DOHH2 (cell line): ENCODE results near the gene BIRC3.

ENCODE experiments used
- H3F3A ChIP-seq: fragments of 200-600 bp; sonication (generic), shearing (Covaris generic); 2 replicates; pipeline ENCODE4 v1.6.0; 2016; ENCODE audit warnings: antibody characterized with exemption, mild to moderate bottlenecking; ENCODE audit not compliant: control insufficient read depth, insufficient read depth
- H3K27ac ChIP-seq: fragments of 200-600 bp; sonication (generic); 2 replicates; pipeline ENCODE4 v1.5.1; 2014; ENCODE audit warnings: low read depth, mild to moderate bottlenecking, low read length, moderate library complexity
- H3K27me3 ChIP-seq: fragments of 200-600 bp; sonication (generic); 2 replicates; pipeline ENCODE4 v1.6.1; 2014; ENCODE audit warnings: mild to moderate bottlenecking, low read length, mixed read lengths; ENCODE audit not compliant: control insufficient read depth
- H3K36me3 ChIP-seq: fragments of 200-600 bp; sonication (generic); 2 replicates; pipeline ENCODE4 v1.6.1; 2014; ENCODE audit warnings: mild to moderate bottlenecking, low read length, moderate library complexity, mixed read lengths; ENCODE audit not compliant: control insufficient read depth
- H3K4me1 ChIP-seq: fragments of 200-600 bp; sonication (generic); 2 replicates; pipeline ENCODE4 v1.6.1; 2014; ENCODE audit warnings: mild to moderate bottlenecking, low read length, mixed read lengths; ENCODE audit not compliant: control insufficient read depth
- H3K4me2 ChIP-seq: fragments of 200-600 bp; sonication (generic); 2 replicates; pipeline ENCODE4 v1.6.0; 2014; ENCODE audit warnings: mild to moderate bottlenecking, low read length, moderate library complexity
- H3K4me3 ChIP-seq: fragments of 200-600 bp; sonication (generic); 2 replicates; pipeline ENCODE4 v1.5.1; 2014; ENCODE audit warnings: mild to moderate bottlenecking, low read length, mixed read lengths
- H3K79me2 ChIP-seq: fragments of 200-600 bp; sonication (generic); 2 replicates; pipeline ENCODE4 v1.6.1; 2014; ENCODE audit warnings: mild to moderate bottlenecking, low read length, mixed read lengths; ENCODE audit not compliant: control insufficient read depth
- H3K9me2 ChIP-seq: fragments of 200-600 bp; sonication (generic); replicated peaks from 2 replicates; pipeline ENCODE4 v1.6.1; 2014; ENCODE audit warnings: mild to moderate bottlenecking, low read length, mixed read lengths; ENCODE audit not compliant: control insufficient read depth
- H3K9me3 ChIP-seq: fragments of 200-600 bp; sonication (generic); 2 replicates; pipeline ENCODE4 v1.6.1; 2014; ENCODE audit warnings: antibody characterized with exemption, low read length, mixed read lengths; ENCODE audit not compliant: control insufficient read depth, insufficient read depth
- H4K20me1 ChIP-seq: fragments of 200-600 bp; sonication (generic); 2 replicates; pipeline ENCODE4 v1.6.0; 2014; ENCODE audit warnings: low read depth, mild to moderate bottlenecking, antibody characterized with exemption, low read length, moderate library complexity; ENCODE audit not compliant: control insufficient read depth, insufficient read depth
- CTCF ChIP-seq: fragments of 200-600 bp; sonication (generic); IDR thresholded peaks from one replicate; pipeline ENCODE4 v1.5.1; 2014; ENCODE audit warnings: antibody characterized with exemption, mild to moderate bottlenecking, low read depth, low read length; ENCODE audit not compliant: poor library complexity, severe bottlenecking
- EZH2phosphoT487 ChIP-seq: fragments of 200-600 bp; sonication (generic); IDR thresholded peaks from 2 replicates; pipeline ENCODE4 v1.6.1; 2017; ENCODE audit warnings: borderline replicate concordance, mild to moderate bottlenecking, antibody characterized with exemption, low read length, moderate library complexity, mixed read lengths

Gene BIRC3

GRCh38 chr11:102357116-102357515 is 39.8 kb downstream of the BIRC3 start:
- Histone ChIP-seq H3K36me3 (peaks cover 36% of the 10 kb centered on the region), H4K20me1 (no peaks in the 10 kb centered on the region), H3K4me1 (peaks cover 15% of the 10 kb centered on the region), H3K27ac (no peak overlapping the region), H3F3A (no peaks in the 10 kb centered on the region), H3K79me2 (0 out of 2 replicates have a peak, but pooled peaks cover 9% of the 10 kb centered on the region), H3K4me3 (no peak overlapping the region), H3K9me2 (no peaks in the 10 kb centered on the region), H3K4me2 (no peak overlapping the region), H3K27me3 (no peaks in the 10 kb centered on the region), H3K9me3 (no peaks in the 10 kb centered on the region)
- TF ChIP-seq CTCF (no peak), EZH2phosphoT487 (no peak)

GRCh38 chr11:102359372-102359771 is 42.1 kb downstream of the BIRC3 start:
- no peaks in the 10 kb centered on the region for H3K9me2 ChIP-seq
- H3K4me1 ChIP-seq = peaks cover 15% of the 10 kb centered on the region
- H3K27ac ChIP-seq = no peak overlapping the region
- H3K4me3 ChIP-seq = no peak overlapping the region
- H3K27me3 ChIP-seq = no peaks in the 10 kb centered on the region
- H3F3A ChIP-seq = no peaks in the 10 kb centered on the region
- H3K36me3 ChIP-seq = peaks cover 47% of the 10 kb centered on the region
- no peaks in the 10 kb centered on the region for H3K9me3 ChIP-seq
- H4K20me1 ChIP-seq = no peaks in the 10 kb centered on the region
- H3K79me2 ChIP-seq = 0 out of 2 replicates have a peak, but pooled peaks cover 9% of the 10 kb centered on the region
- TF ChIP-seq CTCF (no peak), EZH2phosphoT487 (no peak)
- no peak overlapping the region for H3K4me2 ChIP-seq

GRCh38 chr11:102360681-102361080 is 43.4 kb downstream of the BIRC3 start:
- no peaks in the 10 kb centered on the region for H3K27me3 ChIP-seq
- no peaks in the 10 kb centered on the region for H4K20me1 ChIP-seq
- no peaks in the 10 kb centered on the region for H3K9me2 ChIP-seq
- H3K9me3 ChIP-seq = no peaks in the 10 kb centered on the region
- peaks cover 15% of the 10 kb centered on the region for H3K4me1 ChIP-seq
- 0 out of 2 replicates have a peak, but pooled peaks cover 7% of the 10 kb centered on the region for H3K79me2 ChIP-seq
- no peak for TF ChIP-seq EZH2phosphoT487
- TF ChIP-seq CTCF = no peak
- peaks cover 51% of the 10 kb centered on the region for H3K36me3 ChIP-seq
- H3F3A ChIP-seq = no peaks in the 10 kb centered on the region
- H3K27ac ChIP-seq = no peak overlapping the region
- no peak overlapping the region for H3K4me3 ChIP-seq
- H3K4me2 ChIP-seq = no peak overlapping the region
